ENCODE results near the gene UPF1.
"Not testable (repeated sequence)": the region's sequence is repeated elsewhere in the genome, so short reads cannot be mapped to it uniquely, and the experiment has no call there.

The UPF1 gene

GRCh38 chr19:18900700-18901481 lies 69.1 kb downstream of the UPF1 start:
- no peak for FAIRE-seq

- FAIRE-seq: no peak
These were observed 69.7 kb downstream of the UPF1 start for GRCh38 chr19:18901491-18901890.

GRCh38 chr19:18902519-18902918 lies 70.8 kb downstream of the UPF1 start:
- FAIRE-seq: not testable (repeated sequence)

GRCh38 chr19:18903156-18904037 lies 71.6 kb downstream of the UPF1 start:
- FAIRE-seq: no peak

- no peak for FAIRE-seq
These were observed 72.7 kb downstream of the UPF1 start for GRCh38 chr19:18904334-18905057.

- no peak for FAIRE-seq
These were observed 73.3 kb downstream of the UPF1 start for GRCh38 chr19:18905058-18905456.

GRCh38 chr19:18905513-18906236 lies 73.9 kb downstream of the UPF1 start:
- no peak for FAIRE-seq

GRCh38 chr19:18906605-18907519 lies 75.1 kb downstream of the UPF1 start:
- FAIRE-seq: no peak

GRCh38 chr19:18908917-18909619 lies 77.3 kb downstream of the UPF1 start:
- no peak for FAIRE-seq

GRCh38 chr19:18910010-18910409 lies 78.3 kb downstream of the UPF1 start:
- FAIRE-seq: no peak

- FAIRE-seq: no peak
These were observed 79.2 kb downstream of the UPF1 start for GRCh38 chr19:18910801-18911436.

- no peak for FAIRE-seq
These were observed 81.2 kb downstream of the UPF1 start for GRCh38 chr19:18912933-18913332.

- no peak for FAIRE-seq
These were observed 81.7 kb downstream of the UPF1 start for GRCh38 chr19:18913466-18913865.

GRCh38 chr19:18915639-18916038 lies 83.9 kb downstream of the UPF1 start:
- FAIRE-seq: no peak

- not testable (repeated sequence) for FAIRE-seq
These were observed 85.8 kb downstream of the UPF1 start for GRCh38 chr19:18917593-18917992.

Measured in islet of Langerhans (tissue), 1 donor.